Heart left ventricle (tissue), 16 donors: Measurements from ENCODE around the gene RIC8B. TPM values are rescaled to one million over a fixed set of nuclear protein-coding genes. Genes with fewer than 3 reads are reported as not detected.

ENCODE experiments used
- ATAC-seq, 4 donors: fragments of 200-7000 bp; cut with Tn5 transposase; one replicate each; pipeline ENCODE4 v1.9.1; 2020 to 2022; ENCODE audit warnings: moderate library complexity in 4 of 4, mild to moderate bottlenecking in 3 of 4, moderate number of reproducible peaks in 1 of 4
- DNase-seq, 5 donors: peaks; one replicate each; pipeline ENCODE4 v3.0.0-alpha.2; 2020
- H3K27ac ChIP-seq, 12 donors: fragments of 200-600 bp; sonication (generic) in 4 of 12; one replicate each; pipeline versions ENCODE4 v1.5.0 to v1.8.0; 2016 to 2022; ENCODE audit warnings: mild to moderate bottlenecking in 2 of 12
- H3K27me3 ChIP-seq, 9 donors: fragments of 200-600 bp; sonication (generic) in 2 of 9; one replicate each; pipeline versions ENCODE4 v1.5.1 to v1.8.0; 2016 to 2022; ENCODE audit warnings: mild to moderate bottlenecking in 3 of 9
- H3K36me3 ChIP-seq, 9 donors: fragments of 200-600 bp; sonication (generic) in 2 of 9; one replicate each; pipeline versions ENCODE4 v1.5.0 to v1.8.0; 2018 to 2022; ENCODE audit warnings: mild to moderate bottlenecking in 2 of 9
- H3K4me1 ChIP-seq, 12 donors: fragments of 200-600 bp; sonication (generic) in 4 of 12; one replicate each; pipeline versions ENCODE4 v1.5.0 to v1.8.0; 2016 to 2022; ENCODE audit warnings: mild to moderate bottlenecking in 3 of 12
- H3K4me3 ChIP-seq, 12 donors: fragments of 200-600 bp; sonication (generic) in 4 of 12; one replicate each; pipeline versions ENCODE4 v1.5.0 to v1.8.0; 2017 to 2022; ENCODE audit warnings: mild to moderate bottlenecking in 9 of 12, moderate library complexity in 4 of 12
- H3K9me3 ChIP-seq, 12 donors: fragments of 200-600 bp; sonication (generic) in 4 of 12; one replicate each; pipeline versions ENCODE4 v1.5.0 to v1.8.0; 2016 to 2022; ENCODE audit warnings: mild to moderate bottlenecking in 1 of 12
- POLR2A ChIP-seq, 2 donors: fragments of 450-650 bp; IDR thresholded peaks; one replicate each; pipeline ENCODE4 v1.6.1; 2017; ENCODE audit warnings: antibody characterized with exemption in 2 of 2, mild to moderate bottlenecking in 2 of 2, moderate library complexity in 2 of 2
- WGBS, 4 donors: extraction: QIAGEN DNeasy Blood & Tissue Kit in 2 of 4; methylation state at CpG; one replicate each; pipeline versions ENCODE4 v1.1.5 to v1.1.7; 2013 to 2018; 5-methylcytosine and 5-hydroxymethylcytosine counted together
- intact Hi-C, 10 donors: fragments of 100-400 bp; cut with DNase I; formaldehyde crosslinking; loops; one replicate each; pipeline versions ENCODE4 v1.11.1 to v1.14.2; 2022
- polyA plus RNA-seq, 2 donors: library from polyadenylated mRNA; stranded (reverse); fragments of 200-250 nt; gene quantifications; one replicate each; pipeline ENCODE4 v1.2.3, GENCODE V29; 2013
- total RNA-seq, 9 donors: library from RNA; depleted of rRNA in 2 of 9; stranded (reverse); fragments of >200 nt in 2 of 9; fragmentation: NEBNext Ultra II Directional in 3 of 9; extraction: Animal tissue kit (Norgen Biotek cat#: 25700) in 3 of 9; gene quantifications; one replicate each; pipeline versions ENCODE4 v1.1.0 to v1.2.4, GENCODE V29; 2016 to 2023
- TF ChIP-seq, protein P1 (sequence below), 12 donors: fragments of 200-600 bp; sonication (generic) in 4 of 12; IDR thresholded peaks; one replicate each; pipeline versions ENCODE4 v1.5.0 to v1.8.0; 2018 to 2022; ENCODE audit warnings: antibody characterized with exemption in 12 of 12, mild to moderate bottlenecking in 5 of 12
- donor health status: ischemic (EF 13 %, LVEDD 7.1; RV severe dilation, severe dysfunction).
- donor health status: healthy with polysubstance abuse.
- donor health status: DM: no; HTN: yes; CAD: no.
- donor health status: DM: no; HTN: no; CAD: no.
- donor health status: ischemic (EF 25% LVEDD 6.9; RV normal size, moderate dysfunction).
- donor health status: ischemic (EF 25% LVEDD 5.7; RV mildly dilated, moderate dysfunction).
- donor health status: healthy.
- donor health status: DM: yes; HTN: yes; CAD: no.
- donor health status: ischemic (EF 35%, LVEDD 5.7; RV mildly dilated, moderate dysfunction).
- donor health status: nonischemic (EF 11% LVEDD 7.7; RV severe dilation, severe dysfunction).
- donor health status: DM: yes; HTN: yes; CAD: no.
- donor health status: PGD.
- donor health status: ischemic (EF 29% LVEDD 5.4; RV normal size, mild dysfunction).
- donor health status: nonischemic (EF 23%, LVEDD 6.1; RV moderate dilation, normal function).

RIC8B gene
- total and polyA plus RNA-seq, 11 donors = 6.1 to 27.5 (median 22.7) TPM

DNA sequence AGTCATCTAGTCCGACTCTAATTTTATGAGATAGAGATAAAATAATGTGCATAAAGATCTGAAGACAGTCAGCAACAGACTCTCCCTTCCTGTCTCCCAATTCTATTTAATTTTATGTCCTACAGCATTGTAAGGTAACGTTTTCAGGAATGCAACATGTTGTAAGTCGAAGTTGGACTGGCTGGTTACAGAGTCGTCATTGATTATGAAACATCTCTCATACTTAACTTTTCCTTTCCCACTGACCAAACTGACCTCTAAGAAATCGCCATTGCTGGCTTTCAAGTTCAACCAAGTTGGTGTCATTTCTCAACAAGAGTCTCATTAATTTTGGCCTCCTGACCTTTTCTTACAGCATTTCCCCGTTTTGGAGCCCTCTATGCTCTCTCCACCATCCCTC is 4.9 kb upstream of the RIC8B start:
- TF ChIP-seq, protein P1, sequence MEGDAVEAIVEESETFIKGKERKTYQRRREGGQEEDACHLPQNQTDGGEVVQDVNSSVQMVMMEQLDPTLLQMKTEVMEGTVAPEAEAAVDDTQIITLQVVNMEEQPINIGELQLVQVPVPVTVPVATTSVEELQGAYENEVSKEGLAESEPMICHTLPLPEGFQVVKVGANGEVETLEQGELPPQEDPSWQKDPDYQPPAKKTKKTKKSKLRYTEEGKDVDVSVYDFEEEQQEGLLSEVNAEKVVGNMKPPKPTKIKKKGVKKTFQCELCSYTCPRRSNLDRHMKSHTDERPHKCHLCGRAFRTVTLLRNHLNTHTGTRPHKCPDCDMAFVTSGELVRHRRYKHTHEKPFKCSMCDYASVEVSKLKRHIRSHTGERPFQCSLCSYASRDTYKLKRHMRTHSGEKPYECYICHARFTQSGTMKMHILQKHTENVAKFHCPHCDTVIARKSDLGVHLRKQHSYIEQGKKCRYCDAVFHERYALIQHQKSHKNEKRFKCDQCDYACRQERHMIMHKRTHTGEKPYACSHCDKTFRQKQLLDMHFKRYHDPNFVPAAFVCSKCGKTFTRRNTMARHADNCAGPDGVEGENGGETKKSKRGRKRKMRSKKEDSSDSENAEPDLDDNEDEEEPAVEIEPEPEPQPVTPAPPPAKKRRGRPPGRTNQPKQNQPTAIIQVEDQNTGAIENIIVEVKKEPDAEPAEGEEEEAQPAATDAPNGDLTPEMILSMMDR (IDR thresholded peaks at IDR 0.05) = no peak
- H3K36me3 ChIP-seq = no peaks in the 10 kb centered on the region
- peaks cover 0 to 9% (median 0%) of the 10 kb centered on the region in 9 donors for H3K27me3 ChIP-seq
- no peaks in the 10 kb centered on the region for H3K9me3 ChIP-seq
- ATAC-seq = no peak
- 72 to 79% (median 74%) methylated on average over 6 of the region's 6 CpGs for WGBS, 4 donors
- H3K27ac ChIP-seq = no peak overlapping the region
- DNase-seq = no peak
- intact Hi-C loops = no loop called here
- H3K4me3 ChIP-seq = no peak overlapping the region
- peaks cover 0 to 43% (median 14%) of the 10 kb centered on the region in 12 donors for H3K4me1 ChIP-seq

DNA sequence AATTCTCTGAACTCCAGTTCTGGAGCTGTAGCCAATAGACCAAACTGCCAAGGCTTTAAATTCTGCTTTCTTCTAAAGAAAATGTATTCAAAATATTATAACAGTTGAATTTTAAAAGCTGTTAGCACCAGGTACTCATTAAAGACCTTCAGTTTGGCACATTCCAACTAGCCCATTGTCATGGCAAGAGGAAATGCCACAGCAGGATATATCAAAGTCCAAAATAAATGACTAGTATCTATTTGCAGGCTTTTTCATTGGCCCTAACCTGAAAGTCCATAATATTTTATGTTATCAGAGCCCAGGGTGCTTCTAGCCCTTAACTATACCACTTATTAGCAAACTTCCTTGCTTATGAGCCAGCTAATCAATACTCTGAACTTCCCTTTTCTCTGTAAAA is 3.1 kb upstream of the RIC8B start:
- intact Hi-C loops = loop anchor here in 4 of 10 donors (5.0 to 10.0 kb wide), 2 partner anchors 71 to 183 kb away; partner anchors contain the start of gene TMEM263 (in 1 of the 4)
- Histone ChIP-seq H3K27me3 (peaks cover 0 to 9% (median 0%) of the 10 kb centered on the region in 9 donors), H3K4me3 (no peak overlapping the region), H3K9me3 (no peaks in the 10 kb centered on the region), H3K4me1 (peaks cover 5 to 49% (median 18%) of the 10 kb centered on the region in 12 donors), H3K27ac (peak overlapping the region in 5 of 12 donors; percentile 16 to 31 (median 19)), H3K36me3 (no peaks in the 10 kb centered on the region)
- ATAC-seq (no peak), DNase-seq (no peak)
- no peak for TF ChIP-seq POLR2A (IDR thresholded peaks at IDR 0.05)
- TF ChIP-seq, protein P1 (IDR thresholded peaks at IDR 0.05) = no peak

- 40 to 43% (median 42%) methylated on average over 25 of the region's 25 CpGs for WGBS, 4 donors
- peaks cover 5 to 31% (median 13%) of the 10 kb centered on the region in 12 donors for H3K4me1 ChIP-seq
- DNase-seq (no peak), ATAC-seq (peak in 3 of 4 donors; percentile 1 to 4 (median 2))
- intact Hi-C loops = loop anchor here in 4 of 10 donors (2.0 to 10.0 kb wide), 4 partner anchors 67 to 319 kb away; partner anchors contain the start of genes CRY1 (in 1 of the 4) and TMEM263 (in 1 of the 4)
- no peaks in the 10 kb centered on the region for H3K9me3 ChIP-seq
- H3K27me3 ChIP-seq = no peaks in the 10 kb centered on the region
- TF ChIP-seq, protein P1 (IDR thresholded peaks at IDR 0.05) = no peak
- TF ChIP-seq POLR2A (IDR thresholded peaks at IDR 0.05) = no peak
- H3K4me3 ChIP-seq = peak overlapping the region; percentile 22 to 96 (median 87)
- no peaks in the 10 kb centered on the region for H3K36me3 ChIP-seq
- peak overlapping the region; percentile 71 to 99 (median 96) for H3K27ac ChIP-seq
Measured at GRCh38 chr12:106773286-106774004, 1.0 kb upstream of the RIC8B start.

- no peak for TF ChIP-seq POLR2A (IDR thresholded peaks at IDR 0.05)
- TF ChIP-seq, protein P1 (IDR thresholded peaks at IDR 0.05) = no peak
- no peaks in the 10 kb centered on the region for H3K36me3 ChIP-seq
- H3K9me3 ChIP-seq = no peaks in the 10 kb centered on the region
- WGBS, 4 donors = 5 to 11% (median 6%) methylated on average over 16 to 29 of the region's 29 CpGs
- no peaks in the 10 kb centered on the region for H3K27me3 ChIP-seq
- peak overlapping the region; percentile 75 to 97 (median 90) for H3K4me3 ChIP-seq
- DNase-seq (peak in 1 of 5 donors; percentile 65), ATAC-seq (peak in 1 of 4 donors; percentile 1)
- peak overlapping the region; percentile 71 to 99 (median 96) for H3K27ac ChIP-seq
- intact Hi-C loops = loop anchor here in 4 of 10 donors (2.0 to 10.0 kb wide), 3 partner anchors 66 to 180 kb away; partner anchors contain the start of gene TMEM263 (in 1 of the 4)
- H3K4me1 ChIP-seq = peaks cover 5 to 38% (median 13%) of the 10 kb centered on the region in 12 donors
Measured at GRCh38 chr12:106774808-106775524, 484 bp downstream of the RIC8B start.
